HEK293 (cell line): ENCODE measurements around the gene OR2V1.

Experiments
- BCL11B ChIP-seq: fragments of 450-650 bp; formaldehyde crosslinking; IDR thresholded peaks from 2 replicates; pipeline ENCODE4 v1.5.1; 2016; ENCODE audit warnings: low read depth, missing biosample characterization, missing genetic modification characterization
- EGR2 ChIP-seq: fragments of 450-650 bp; formaldehyde crosslinking; IDR thresholded peaks from 2 replicates; pipeline ENCODE4 v1.5.1; 2016; ENCODE audit warnings: low read depth, missing biosample characterization, missing genetic modification characterization
- GLI2 ChIP-seq: fragments of 450-650 bp; formaldehyde crosslinking; IDR thresholded peaks from 2 replicates; pipeline ENCODE4; 2017; ENCODE audit warnings: missing biosample characterization, missing genetic modification characterization, low read depth, borderline replicate concordance
- HOXA7 ChIP-seq: sonication (generic); formaldehyde crosslinking; IDR thresholded peaks from 2 replicates; pipeline ENCODE4 v1.8.1; 2022; ENCODE audit warnings: missing genetic modification reagents, borderline replicate concordance
- KLF7 ChIP-seq: fragments of 450-650 bp; formaldehyde crosslinking; IDR thresholded peaks from 2 replicates; pipeline ENCODE4 v1.5.1; 2016; ENCODE audit warnings: missing biosample characterization, missing genetic modification characterization, borderline replicate concordance
- RBAK ChIP-seq: fragments of 450-650 bp; formaldehyde crosslinking; IDR thresholded peaks from 2 replicates; pipeline ENCODE4 v1.5.1; 2016; ENCODE audit warnings: missing biosample characterization, missing genetic modification characterization
- ZBTB20 ChIP-seq: fragments of 450-650 bp; formaldehyde crosslinking; IDR thresholded peaks from 2 replicates; pipeline ENCODE4 v1.5.1; 2016; ENCODE audit warnings: missing biosample characterization, missing genetic modification characterization
- ZBTB21 ChIP-seq: fragments of 450-650 bp; formaldehyde crosslinking; IDR thresholded peaks from 2 replicates; pipeline ENCODE4 v1.5.1; 2017; ENCODE audit warnings: missing biosample characterization, missing genetic modification characterization
- ZBTB48 ChIP-seq: fragments of 450-650 bp; formaldehyde crosslinking; IDR thresholded peaks from 2 replicates; pipeline ENCODE4 v1.5.1; 2016; ENCODE audit warnings: missing biosample characterization, missing genetic modification characterization
- ZIC2 ChIP-seq: fragments of 450-650 bp; formaldehyde crosslinking; IDR thresholded peaks from 2 replicates; pipeline ENCODE4 v1.5.1; 2016; ENCODE audit warnings: missing biosample characterization, missing genetic modification characterization
- ZNF19 ChIP-seq: fragments of 450-650 bp; formaldehyde crosslinking; IDR thresholded peaks from 2 replicates; pipeline ENCODE4; 2016; ENCODE audit warnings: missing biosample characterization, missing genetic modification characterization, low read depth
- ZNF202 ChIP-seq: fragments of 450-650 bp; formaldehyde crosslinking; IDR thresholded peaks from 2 replicates; pipeline ENCODE4 v1.5.1; 2016; ENCODE audit warnings: missing biosample characterization, missing genetic modification characterization, borderline replicate concordance
- ZNF23 ChIP-seq: fragments of 450-650 bp; formaldehyde crosslinking; IDR thresholded peaks from 2 replicates; pipeline ENCODE4 v1.5.1; 2016; ENCODE audit warnings: missing biosample characterization, missing genetic modification characterization, borderline replicate concordance
- ZNF248 ChIP-seq: fragments of 450-650 bp; formaldehyde crosslinking; IDR thresholded peaks from 2 replicates; pipeline ENCODE4 v1.5.1; 2017; ENCODE audit warnings: missing biosample characterization, missing genetic modification characterization
- ZNF324 ChIP-seq: fragments of 450-650 bp; formaldehyde crosslinking; IDR thresholded peaks from 2 replicates; pipeline ENCODE4 v1.5.1; 2016; ENCODE audit warnings: missing biosample characterization, missing genetic modification characterization
- ZNF341 ChIP-seq: fragments of 450-650 bp; formaldehyde crosslinking; IDR thresholded peaks from 2 replicates; pipeline ENCODE4; 2016; ENCODE audit warnings: low read depth, missing biosample characterization, missing genetic modification characterization
- ZNF354C ChIP-seq: fragments of 450-650 bp; formaldehyde crosslinking; IDR thresholded peaks from 2 replicates; pipeline ENCODE4 v1.5.1; 2016; ENCODE audit warnings: missing biosample characterization, missing genetic modification characterization, low read depth, borderline replicate concordance
- ZNF391 ChIP-seq: fragments of 450-650 bp; formaldehyde crosslinking; IDR thresholded peaks from 2 replicates; pipeline ENCODE4 v1.5.1; 2016; ENCODE audit warnings: low read depth, missing biosample characterization, missing genetic modification characterization, borderline replicate concordance
- ZNF416 ChIP-seq: fragments of 450-650 bp; formaldehyde crosslinking; IDR thresholded peaks from 2 replicates; pipeline ENCODE4 v1.5.1; 2016; ENCODE audit warnings: missing biosample characterization, missing genetic modification characterization
- ZNF423 ChIP-seq: fragments of 450-650 bp; formaldehyde crosslinking; IDR thresholded peaks from 2 replicates; pipeline ENCODE4 v1.5.1; 2016; ENCODE audit warnings: missing biosample characterization, missing genetic modification characterization
- ZNF48 ChIP-seq: fragments of 450-650 bp; formaldehyde crosslinking; IDR thresholded peaks from 2 replicates; pipeline ENCODE4 v1.5.1; 2016; ENCODE audit warnings: missing biosample characterization, missing genetic modification characterization
- ZNF501 ChIP-seq: fragments of 450-650 bp; formaldehyde crosslinking; IDR thresholded peaks from 2 replicates; pipeline ENCODE4 v1.5.1; 2016; ENCODE audit warnings: missing biosample characterization, missing genetic modification characterization
- ZNF529 ChIP-seq: fragments of 450-650 bp; formaldehyde crosslinking; IDR thresholded peaks from 2 replicates; pipeline ENCODE4 v1.5.1; 2017; ENCODE audit warnings: missing genetic modification characterization, missing biosample characterization; ENCODE audit not compliant: insufficient replicate concordance
- ZNF548 ChIP-seq: fragments of 450-650 bp; formaldehyde crosslinking; IDR thresholded peaks from 2 replicates; pipeline ENCODE4 v1.5.1; 2016; ENCODE audit warnings: missing biosample characterization, missing genetic modification characterization
- ZNF585B ChIP-seq: fragments of 450-650 bp; formaldehyde crosslinking; IDR thresholded peaks from 2 replicates; pipeline ENCODE4 v1.5.1; 2016; ENCODE audit warnings: missing biosample characterization, missing genetic modification characterization
- ZNF621 ChIP-seq: fragments of 450-650 bp; formaldehyde crosslinking; IDR thresholded peaks from 2 replicates; pipeline ENCODE4 v1.5.1; 2017; ENCODE audit warnings: missing biosample characterization, missing genetic modification characterization
- ZNF623 ChIP-seq: fragments of 450-650 bp; formaldehyde crosslinking; IDR thresholded peaks from 2 replicates; pipeline ENCODE4 v1.5.1; 2016; ENCODE audit warnings: missing biosample characterization, missing genetic modification characterization
- ZNF626 ChIP-seq: fragments of 450-650 bp; sonication (Bioruptor Pico); formaldehyde crosslinking; IDR thresholded peaks from 2 replicates; pipeline ENCODE4 v1.5.1; 2018; ENCODE audit warnings: missing biosample characterization, missing genetic modification characterization, inconsistent platforms
- ZNF747 ChIP-seq: fragments of 450-650 bp; formaldehyde crosslinking; IDR thresholded peaks from 2 replicates; pipeline ENCODE4 v1.5.1; 2016; ENCODE audit warnings: missing biosample characterization, missing genetic modification characterization
- ZNF76 ChIP-seq: fragments of 450-650 bp; formaldehyde crosslinking; IDR thresholded peaks from 2 replicates; pipeline ENCODE4; 2016; ENCODE audit warnings: low read depth, missing biosample characterization, missing genetic modification characterization, borderline replicate concordance
- ZNF843 ChIP-seq: fragments of 450-650 bp; formaldehyde crosslinking; IDR thresholded peaks from 2 replicates; pipeline ENCODE4 v1.5.1; 2016; ENCODE audit warnings: missing biosample characterization, missing genetic modification characterization
- ZSCAN16 ChIP-seq: fragments of 450-650 bp; formaldehyde crosslinking; IDR thresholded peaks from 2 replicates; pipeline ENCODE4 v1.5.1; 2016; ENCODE audit warnings: missing biosample characterization, missing genetic modification characterization
- ZXDB ChIP-seq: fragments of 450-650 bp; formaldehyde crosslinking; IDR thresholded peaks from 2 replicates; pipeline ENCODE4 v1.5.1; 2016; ENCODE audit warnings: missing biosample characterization, missing genetic modification characterization
- TF ChIP-seq, protein P1 (sequence below): fragments of 450-650 bp; formaldehyde crosslinking; IDR thresholded peaks from 2 replicates; pipeline ENCODE4 v1.5.1; 2016; ENCODE audit warnings: missing biosample characterization, missing genetic modification characterization
- TF ChIP-seq, protein P2 (sequence below): fragments of 450-650 bp; formaldehyde crosslinking; IDR thresholded peaks from 2 replicates; pipeline ENCODE4 v1.5.1; 2016; ENCODE audit warnings: missing biosample characterization, missing genetic modification characterization
- TF ChIP-seq, protein P3 (sequence below): sonication (generic); formaldehyde crosslinking; IDR thresholded peaks from 2 replicates; pipeline ENCODE4 v1.8.1; 2022; ENCODE audit warnings: mild to moderate bottlenecking, moderate library complexity, missing genetic modification reagents

Gene OR2V1

DNA sequence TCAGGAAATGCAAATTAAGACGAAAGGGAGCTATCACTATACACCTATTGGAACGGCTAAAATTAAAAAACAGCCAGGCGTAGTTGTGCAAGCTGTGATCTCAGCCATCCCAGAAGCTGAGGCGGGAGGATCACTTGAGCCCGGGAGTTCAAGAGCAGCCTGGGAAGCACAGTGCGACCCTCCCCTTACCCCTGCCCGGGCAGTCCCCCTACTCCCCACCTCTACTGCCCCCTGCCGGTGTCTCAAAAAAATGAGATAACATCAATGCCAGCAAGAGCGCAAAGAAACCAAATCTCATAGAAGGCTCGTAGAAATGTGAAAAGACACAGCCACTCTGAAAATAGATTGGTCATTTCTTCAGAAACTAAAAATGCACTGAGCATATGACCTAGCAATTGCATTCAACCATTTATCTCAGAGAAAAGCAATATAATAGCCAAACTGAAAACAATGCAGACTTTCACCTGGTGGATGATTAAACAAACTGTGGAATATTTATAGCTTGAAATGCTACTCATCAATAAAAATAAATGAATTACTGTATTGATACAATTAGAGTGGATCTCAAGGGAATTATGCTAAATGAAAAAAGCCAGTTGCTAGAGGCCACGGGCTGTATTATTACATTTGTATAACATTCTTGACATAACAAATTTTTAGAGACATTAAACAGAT, 37.0 kb upstream of the OR2V1 start (continued):
- TF ChIP-seq ZNF202 (tag by site-specific recombination) (no peak), ZNF324 (tag by site-specific recombination) (no peak), ZNF76 (peak; percentile 51; the same call in 1 of the 2 replicates), GLI2 (no peak), ZNF623 (no peak), ZNF529 (tag by site-specific recombination) (no peak), ZNF341 (tag by site-specific recombination) (peak; percentile 60), HOXA7 (CRISPR knock-in tag) (no peak), ZNF19 (no peak), ZNF354C (tag by site-specific recombination) (no peak), ZNF391 (tag by site-specific recombination) (no peak), KLF7 (tag by site-specific recombination) (no peak), ZNF843 (tag by site-specific recombination) (no peak), ZNF248 (tag by site-specific recombination) (no peak), ZNF747 (tag by site-specific recombination) (no peak), ZXDB (tag by site-specific recombination) (peak; percentile 24; the same call in 1 of the 2 replicates), ZBTB48 (tag by site-specific recombination) (peak; percentile 48; the same call in 1 of the 2 replicates), BCL11B (tag by site-specific recombination) (no peak), ZNF548 (tag by site-specific recombination) (no peak), ZNF621 (tag by site-specific recombination) (no peak), ZBTB20 (tag by site-specific recombination) (no peak; the same call in 1 of the 2 replicates), ZNF501 (tag by site-specific recombination) (no peak), ZBTB21 (tag by site-specific recombination) (no peak), ZNF626 (tag by site-specific recombination) (no peak), ZSCAN16 (tag by site-specific recombination) (no peak), ZNF423 (tag by site-specific recombination) (no peak), ZNF23 (tag by site-specific recombination) (no peak), ZNF585B (tag by site-specific recombination) (no peak), RBAK (tag by site-specific recombination) (no peak), EGR2 (tag by site-specific recombination) (no peak), ZNF416 (no peak), ZNF48 (tag by site-specific recombination) (no peak), ZIC2 (peak; percentile 16; the same call in 1 of the 2 replicates)
- TF ChIP-seq, protein P1, sequence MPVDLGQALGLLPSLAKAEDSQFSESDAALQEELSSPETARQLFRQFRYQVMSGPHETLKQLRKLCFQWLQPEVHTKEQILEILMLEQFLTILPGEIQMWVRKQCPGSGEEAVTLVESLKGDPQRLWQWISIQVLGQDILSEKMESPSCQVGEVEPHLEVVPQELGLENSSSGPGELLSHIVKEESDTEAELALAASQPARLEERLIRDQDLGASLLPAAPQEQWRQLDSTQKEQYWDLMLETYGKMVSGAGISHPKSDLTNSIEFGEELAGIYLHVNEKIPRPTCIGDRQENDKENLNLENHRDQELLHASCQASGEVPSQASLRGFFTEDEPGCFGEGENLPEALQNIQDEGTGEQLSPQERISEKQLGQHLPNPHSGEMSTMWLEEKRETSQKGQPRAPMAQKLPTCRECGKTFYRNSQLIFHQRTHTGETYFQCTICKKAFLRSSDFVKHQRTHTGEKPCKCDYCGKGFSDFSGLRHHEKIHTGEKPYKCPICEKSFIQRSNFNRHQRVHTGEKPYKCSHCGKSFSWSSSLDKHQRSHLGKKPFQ (tag by site-specific recombination) = no peak
- TF ChIP-seq, protein P2, sequence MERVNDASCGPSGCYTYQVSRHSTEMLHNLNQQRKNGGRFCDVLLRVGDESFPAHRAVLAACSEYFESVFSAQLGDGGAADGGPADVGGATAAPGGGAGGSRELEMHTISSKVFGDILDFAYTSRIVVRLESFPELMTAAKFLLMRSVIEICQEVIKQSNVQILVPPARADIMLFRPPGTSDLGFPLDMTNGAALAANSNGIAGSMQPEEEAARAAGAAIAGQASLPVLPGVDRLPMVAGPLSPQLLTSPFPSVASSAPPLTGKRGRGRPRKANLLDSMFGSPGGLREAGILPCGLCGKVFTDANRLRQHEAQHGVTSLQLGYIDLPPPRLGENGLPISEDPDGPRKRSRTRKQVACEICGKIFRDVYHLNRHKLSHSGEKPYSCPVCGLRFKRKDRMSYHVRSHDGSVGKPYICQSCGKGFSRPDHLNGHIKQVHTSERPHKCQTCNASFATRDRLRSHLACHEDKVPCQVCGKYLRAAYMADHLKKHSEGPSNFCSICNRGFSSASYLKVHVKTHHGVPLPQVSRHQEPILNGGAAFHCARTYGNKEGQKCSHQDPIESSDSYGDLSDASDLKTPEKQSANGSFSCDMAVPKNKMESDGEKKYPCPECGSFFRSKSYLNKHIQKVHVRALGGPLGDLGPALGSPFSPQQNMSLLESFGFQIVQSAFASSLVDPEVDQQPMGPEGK (tag by site-specific recombination) = peak; percentile 68; the same call in 1 of the 2 replicates
- TF ChIP-seq, protein P3, sequence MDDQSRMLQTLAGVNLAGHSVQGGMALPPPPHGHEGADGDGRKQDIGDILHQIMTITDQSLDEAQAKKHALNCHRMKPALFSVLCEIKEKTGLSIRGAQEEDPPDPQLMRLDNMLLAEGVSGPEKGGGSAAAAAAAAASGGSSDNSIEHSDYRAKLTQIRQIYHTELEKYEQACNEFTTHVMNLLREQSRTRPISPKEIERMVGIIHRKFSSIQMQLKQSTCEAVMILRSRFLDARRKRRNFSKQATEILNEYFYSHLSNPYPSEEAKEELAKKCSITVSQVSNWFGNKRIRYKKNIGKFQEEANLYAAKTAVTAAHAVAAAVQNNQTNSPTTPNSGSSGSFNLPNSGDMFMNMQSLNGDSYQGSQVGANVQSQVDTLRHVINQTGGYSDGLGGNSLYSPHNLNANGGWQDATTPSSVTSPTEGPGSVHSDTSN (CRISPR knock-in tag) = no peak
